ENCODE results near the gene SGCD.

Gene SGCD

DNA sequence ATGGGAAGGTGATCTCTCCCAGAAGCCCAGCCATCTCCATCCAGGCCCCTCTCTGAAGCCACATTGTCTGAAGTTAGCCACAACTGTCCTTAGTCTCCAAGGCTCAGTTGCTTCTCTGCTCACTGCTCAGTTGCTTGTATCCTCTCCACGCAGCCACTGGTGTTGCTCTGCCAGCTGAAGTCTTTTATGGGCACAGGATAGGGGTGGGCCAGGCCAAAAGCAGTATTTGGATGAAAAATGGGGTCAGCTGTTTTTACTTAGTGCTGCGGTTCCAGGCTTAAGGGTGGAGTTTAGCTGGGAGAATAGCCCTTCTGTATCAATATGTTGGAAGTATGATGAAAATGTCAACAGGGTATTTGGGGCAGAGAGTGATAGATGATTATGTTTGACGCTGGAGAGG is 354.3 kb downstream of the SGCD start:
- no peak for TF ChIP-seq POLR2AphosphoS5 (IDR thresholded peaks at IDR 0.05; ENCODE audit: low read depth, low read length)
- TF ChIP-seq SIN3A (IDR thresholded peaks at IDR 0.05; ENCODE audit: borderline replicate concordance, insufficient read depth, low read length) = no peak
- TF ChIP-seq FOXP2 (optimal IDR thresholded peaks at IDR 0.05; ENCODE audit: borderline replicate concordance, extremely low read depth, extremely low read length, insufficient read depth) = no peak
- TF ChIP-seq TAF1 (IDR thresholded peaks at IDR 0.05; ENCODE audit: borderline replicate concordance, insufficient read depth, low read length) = no peak
- no peak for TF ChIP-seq REST (IDR thresholded peaks at IDR 0.05; ENCODE audit: insufficient read depth in 1 of 2, low read depth in 2 of 2, low read length in 2 of 2)

DNA sequence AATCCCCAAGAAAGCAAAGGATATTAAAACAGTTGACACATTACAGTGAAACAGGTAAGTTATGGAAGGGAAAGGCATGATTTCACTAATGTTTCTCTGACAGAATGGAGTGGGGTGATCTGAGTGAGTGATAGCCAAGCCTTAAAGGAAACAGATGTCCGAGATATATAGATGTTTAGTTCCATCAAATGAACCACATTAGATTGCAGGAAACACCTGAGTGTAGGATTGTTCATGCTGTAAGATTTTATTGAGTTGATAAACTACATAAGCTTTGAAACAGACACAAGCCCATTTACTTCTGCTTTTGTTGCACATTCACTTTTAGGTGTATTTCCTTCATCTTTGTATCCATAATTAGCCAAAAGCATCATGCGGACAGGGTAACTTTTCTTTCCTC is 356.0 kb downstream of the SGCD start:
- TF ChIP-seq POLR2AphosphoS5 (IDR thresholded peaks at IDR 0.05; ENCODE audit: low read depth, low read length) (no peak), REST (IDR thresholded peaks at IDR 0.05; ENCODE audit: insufficient read depth in 1 of 2, low read depth in 2 of 2, low read length in 2 of 2) (no peak), FOXP2 (optimal IDR thresholded peaks at IDR 0.05; ENCODE audit: borderline replicate concordance, extremely low read depth, extremely low read length, insufficient read depth) (no peak)

DNA sequence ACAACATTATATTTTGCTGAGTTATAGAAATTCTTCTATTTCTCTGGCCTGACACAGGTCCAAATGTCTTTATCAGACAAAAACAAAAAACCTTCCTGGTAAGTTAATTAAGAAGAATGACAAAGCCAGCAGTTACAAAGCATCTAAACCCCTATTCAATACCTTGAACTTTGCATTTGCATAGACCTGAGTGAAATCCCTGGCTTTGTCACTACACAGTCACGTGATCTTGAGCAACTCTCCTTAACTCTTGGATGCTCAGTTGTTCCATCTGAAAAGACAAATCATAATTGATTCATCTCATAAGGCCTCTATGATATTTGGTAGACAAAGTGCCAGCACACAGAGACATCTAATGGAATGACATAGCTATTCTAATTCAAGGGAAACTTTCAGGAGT is 356.5 kb downstream of the SGCD start:
- TF ChIP-seq POLR2AphosphoS5 (IDR thresholded peaks at IDR 0.05; ENCODE audit: low read depth, low read length) (no peak), SIN3A (IDR thresholded peaks at IDR 0.05; ENCODE audit: borderline replicate concordance, insufficient read depth, low read length) (no peak), REST (IDR thresholded peaks at IDR 0.05; ENCODE audit: insufficient read depth in 1 of 2, low read depth in 2 of 2, low read length in 2 of 2) (no peak), FOXP2 (optimal IDR thresholded peaks at IDR 0.05; ENCODE audit: borderline replicate concordance, extremely low read depth, extremely low read length, insufficient read depth) (no peak), TAF1 (IDR thresholded peaks at IDR 0.05; ENCODE audit: borderline replicate concordance, insufficient read depth, low read length) (no peak)

GRCh38 chr5:156684216-156684615 is 357.3 kb downstream of the SGCD start:
- TF ChIP-seq REST (IDR thresholded peaks at IDR 0.05; ENCODE audit: insufficient read depth in 1 of 2, low read depth in 2 of 2, low read length in 2 of 2) = no peak
- no peak for TF ChIP-seq FOXP2 (optimal IDR thresholded peaks at IDR 0.05; ENCODE audit: borderline replicate concordance, extremely low read depth, extremely low read length, insufficient read depth)
- no peak for TF ChIP-seq POLR2AphosphoS5 (IDR thresholded peaks at IDR 0.05; ENCODE audit: low read depth, low read length)
- TF ChIP-seq SIN3A (IDR thresholded peaks at IDR 0.05; ENCODE audit: borderline replicate concordance, insufficient read depth, low read length) = no peak
- TF ChIP-seq TAF1 (IDR thresholded peaks at IDR 0.05; ENCODE audit: borderline replicate concordance, insufficient read depth, low read length) = no peak

GRCh38 chr5:156685481-156685880 is 358.5 kb downstream of the SGCD start:
- TF ChIP-seq SIN3A (IDR thresholded peaks at IDR 0.05; ENCODE audit: borderline replicate concordance, insufficient read depth, low read length) (no peak), FOXP2 (optimal IDR thresholded peaks at IDR 0.05; ENCODE audit: borderline replicate concordance, extremely low read depth, extremely low read length, insufficient read depth) (no peak), TAF1 (IDR thresholded peaks at IDR 0.05; ENCODE audit: borderline replicate concordance, insufficient read depth, low read length) (no peak), REST (IDR thresholded peaks at IDR 0.05; ENCODE audit: insufficient read depth in 1 of 2, low read depth in 2 of 2, low read length in 2 of 2) (no peak), POLR2AphosphoS5 (IDR thresholded peaks at IDR 0.05; ENCODE audit: low read depth, low read length) (no peak)
